Measurements from ENCODE around the gene CDH8. TPM values are rescaled to one million over a fixed set of nuclear protein-coding genes. Genes with fewer than 3 reads are reported as not detected.

The CDH8 gene
- total RNA-seq, 1 donor from 2014 or later = 0.69 TPM

DNA sequence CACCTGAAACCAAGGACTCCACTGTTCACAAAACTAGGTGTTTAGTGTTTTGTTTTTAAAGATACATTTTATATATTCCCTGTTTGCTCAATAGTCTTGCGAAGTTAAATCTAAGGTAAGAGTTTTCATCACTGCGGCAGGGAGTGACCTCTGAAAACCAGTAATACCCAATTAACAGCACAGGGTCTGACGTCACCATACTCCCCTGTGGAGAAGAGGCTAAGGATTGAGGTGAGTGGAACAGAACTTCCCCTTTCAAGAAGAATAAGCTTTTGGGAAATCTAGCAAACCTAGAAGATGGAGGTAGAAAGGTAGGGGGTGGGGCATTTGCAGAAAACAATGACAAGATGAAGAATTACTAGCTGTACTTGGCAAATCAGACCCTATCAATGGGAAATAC lies 120.7 kb downstream of the CDH8 start:
- ATAC-seq (ENCODE audit: low read depth) (no peak), DNase-seq (no peak)
- TF ChIP-seq, protein P1, sequence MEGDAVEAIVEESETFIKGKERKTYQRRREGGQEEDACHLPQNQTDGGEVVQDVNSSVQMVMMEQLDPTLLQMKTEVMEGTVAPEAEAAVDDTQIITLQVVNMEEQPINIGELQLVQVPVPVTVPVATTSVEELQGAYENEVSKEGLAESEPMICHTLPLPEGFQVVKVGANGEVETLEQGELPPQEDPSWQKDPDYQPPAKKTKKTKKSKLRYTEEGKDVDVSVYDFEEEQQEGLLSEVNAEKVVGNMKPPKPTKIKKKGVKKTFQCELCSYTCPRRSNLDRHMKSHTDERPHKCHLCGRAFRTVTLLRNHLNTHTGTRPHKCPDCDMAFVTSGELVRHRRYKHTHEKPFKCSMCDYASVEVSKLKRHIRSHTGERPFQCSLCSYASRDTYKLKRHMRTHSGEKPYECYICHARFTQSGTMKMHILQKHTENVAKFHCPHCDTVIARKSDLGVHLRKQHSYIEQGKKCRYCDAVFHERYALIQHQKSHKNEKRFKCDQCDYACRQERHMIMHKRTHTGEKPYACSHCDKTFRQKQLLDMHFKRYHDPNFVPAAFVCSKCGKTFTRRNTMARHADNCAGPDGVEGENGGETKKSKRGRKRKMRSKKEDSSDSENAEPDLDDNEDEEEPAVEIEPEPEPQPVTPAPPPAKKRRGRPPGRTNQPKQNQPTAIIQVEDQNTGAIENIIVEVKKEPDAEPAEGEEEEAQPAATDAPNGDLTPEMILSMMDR (IDR thresholded peaks at IDR 0.05) = no peak
- Mint-ChIP-seq H3K9me3 (peaks cover 9% of the 10 kb centered on the region), H3K27ac (no peak overlapping the region), H3K4me1 (no peaks in the 10 kb centered on the region), H3K36me3 (ENCODE audit: low read depth) (no peaks in the 10 kb centered on the region), H3K4me3 (no peak overlapping the region), H3K27me3 (no peaks in the 10 kb centered on the region)
- ChIA-PET CTCF (no interaction called here), POLR2A (no interaction called here)
- intact Hi-C loops (cut with micrococcal nuclease) = no loop called here

GRCh38 chr16:61909074-61909473 lies 127.2 kb downstream of the CDH8 start:
- ATAC-seq (ENCODE audit: low read depth) = no peak
- POLR2A ChIA-PET = no interaction called here
- intact Hi-C loops (cut with micrococcal nuclease) = no loop called here
- CTCF ChIA-PET = no interaction called here
- TF ChIP-seq, protein P1 (IDR thresholded peaks at IDR 0.05) = no peak
- Mint-ChIP-seq H3K27me3 (no peaks in the 10 kb centered on the region), H3K27ac (no peak overlapping the region), H3K4me1 (no peaks in the 10 kb centered on the region), H3K4me3 (no peak overlapping the region), H3K9me3 (peaks cover 4% of the 10 kb centered on the region), H3K36me3 (ENCODE audit: low read depth) (no peaks in the 10 kb centered on the region)
- DNase-seq = no peak

DNA sequence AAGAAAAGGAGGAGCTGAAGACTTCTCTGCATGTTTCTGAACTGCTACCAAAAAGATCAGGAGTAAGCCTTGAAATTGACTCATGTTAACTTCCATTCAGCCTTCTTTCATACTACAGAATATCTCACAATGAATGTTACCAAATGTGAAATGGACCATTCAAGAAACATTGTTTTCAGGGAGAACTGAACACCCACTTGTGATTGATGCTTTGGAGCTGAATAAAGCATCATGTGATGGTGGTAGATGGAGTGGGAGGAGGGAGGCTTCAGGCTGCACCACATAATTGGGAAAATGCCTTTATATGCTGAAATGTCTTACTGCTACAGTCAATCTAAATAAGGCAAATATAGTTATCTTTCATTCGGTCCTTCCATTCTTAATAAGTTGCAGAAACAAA lies 127.8 kb downstream of the CDH8 start:
- ChIA-PET CTCF (no interaction called here), POLR2A (no interaction called here)
- Mint-ChIP-seq H3K27me3 (no peaks in the 10 kb centered on the region), H3K27ac (no peak overlapping the region), H3K36me3 (ENCODE audit: low read depth) (no peaks in the 10 kb centered on the region), H3K9me3 (peaks cover 4% of the 10 kb centered on the region), H3K4me1 (no peaks in the 10 kb centered on the region), H3K4me3 (no peak overlapping the region)
- intact Hi-C loops (cut with micrococcal nuclease) = no loop called here
- DNase-seq (no peak), ATAC-seq (ENCODE audit: low read depth) (no peak)
- TF ChIP-seq, protein P1 (IDR thresholded peaks at IDR 0.05) = no peak

- ATAC-seq (ENCODE audit: low read depth) = no peak
- intact Hi-C loops (cut with micrococcal nuclease) = no loop called here
- ChIA-PET CTCF (no interaction called here), POLR2A (no interaction called here)
- Mint-ChIP-seq H3K36me3 (ENCODE audit: low read depth) (no peaks in the 10 kb centered on the region), H3K9me3 (peaks cover 4% of the 10 kb centered on the region), H3K4me1 (no peaks in the 10 kb centered on the region), H3K4me3 (no peak overlapping the region), H3K27me3 (no peaks in the 10 kb centered on the region), H3K27ac (no peak overlapping the region)
- no peak for DNase-seq
- TF ChIP-seq, protein P1 (IDR thresholded peaks at IDR 0.05) = no peak
Measured at GRCh38 chr16:61901689-61902088, 134.5 kb downstream of the CDH8 start.

DNA sequence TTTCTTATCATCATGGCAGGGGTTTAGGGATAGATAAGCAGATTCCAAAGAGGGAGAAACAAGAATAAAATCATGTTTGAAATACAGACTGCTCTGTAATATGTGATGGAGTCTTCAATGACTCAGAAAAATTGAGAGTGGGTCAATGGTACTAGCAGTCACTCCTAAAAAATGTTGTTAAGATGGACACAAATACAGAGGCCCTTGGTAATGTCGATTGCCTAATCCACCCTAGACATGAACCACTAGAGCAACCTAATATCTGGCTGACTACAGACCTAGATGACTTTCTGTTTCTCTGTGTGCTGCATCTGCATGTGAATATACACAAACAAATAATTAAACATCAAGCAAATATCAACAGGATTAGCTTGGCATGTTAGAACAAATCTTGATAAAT lies 135.8 kb downstream of the CDH8 start:
- ChIA-PET POLR2A (no interaction called here), CTCF (no interaction called here)
- no peaks in the 10 kb centered on the region for H3K27me3 Mint-ChIP-seq
- intact Hi-C loops (cut with micrococcal nuclease) = no loop called here
- TF ChIP-seq, protein P1 (IDR thresholded peaks at IDR 0.05) = no peak
- no peaks in the 10 kb centered on the region for H3K4me1 Mint-ChIP-seq
- no peaks in the 10 kb centered on the region for H3K36me3 Mint-ChIP-seq (ENCODE audit: low read depth)
- H3K4me3 Mint-ChIP-seq = no peak overlapping the region
- no peaks in the 10 kb centered on the region for H3K9me3 Mint-ChIP-seq
- DNase-seq (no peak), ATAC-seq (ENCODE audit: low read depth) (no peak)
- no peak overlapping the region for H3K27ac Mint-ChIP-seq
